NCI-H82 treated with DMSO at 0.1 percent for 48 hours (cell line): ENCODE measurements around the gene DRC7.

Experiments
- DNase-seq: peaks from one replicate; lab custom pipeline; 2025; ENCODE audit not compliant: unreplicated experiment; lab: John Stamatoyannopoulos, UW

DRC7 gene

DNA sequence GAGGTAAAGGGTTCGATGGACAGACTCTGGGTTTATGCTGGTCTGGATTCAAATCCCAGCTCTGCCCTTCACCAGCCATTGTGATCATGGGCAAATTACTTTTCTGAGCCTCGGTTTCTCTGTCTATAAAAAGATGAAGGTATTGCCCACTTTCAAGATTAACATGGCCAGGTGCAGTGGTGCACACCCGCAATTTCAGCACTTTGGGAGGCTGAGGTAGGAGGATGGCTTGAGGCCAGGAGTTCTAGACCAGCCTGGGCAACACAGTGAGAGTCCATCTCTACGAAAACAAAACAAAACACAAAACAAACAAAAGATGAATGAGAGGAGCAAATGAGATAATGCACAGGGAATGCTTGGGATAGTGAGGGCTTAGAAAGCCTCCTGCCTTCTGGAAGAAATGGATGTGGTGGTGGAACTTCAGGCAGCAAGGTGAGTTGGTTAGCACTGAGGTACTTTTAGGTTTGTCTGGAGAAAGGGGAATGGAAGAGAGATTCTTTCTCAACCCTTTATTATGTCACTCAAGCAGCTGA, 18.0 kb upstream of the DRC7 start:
- DNase-seq = no peak

DNA sequence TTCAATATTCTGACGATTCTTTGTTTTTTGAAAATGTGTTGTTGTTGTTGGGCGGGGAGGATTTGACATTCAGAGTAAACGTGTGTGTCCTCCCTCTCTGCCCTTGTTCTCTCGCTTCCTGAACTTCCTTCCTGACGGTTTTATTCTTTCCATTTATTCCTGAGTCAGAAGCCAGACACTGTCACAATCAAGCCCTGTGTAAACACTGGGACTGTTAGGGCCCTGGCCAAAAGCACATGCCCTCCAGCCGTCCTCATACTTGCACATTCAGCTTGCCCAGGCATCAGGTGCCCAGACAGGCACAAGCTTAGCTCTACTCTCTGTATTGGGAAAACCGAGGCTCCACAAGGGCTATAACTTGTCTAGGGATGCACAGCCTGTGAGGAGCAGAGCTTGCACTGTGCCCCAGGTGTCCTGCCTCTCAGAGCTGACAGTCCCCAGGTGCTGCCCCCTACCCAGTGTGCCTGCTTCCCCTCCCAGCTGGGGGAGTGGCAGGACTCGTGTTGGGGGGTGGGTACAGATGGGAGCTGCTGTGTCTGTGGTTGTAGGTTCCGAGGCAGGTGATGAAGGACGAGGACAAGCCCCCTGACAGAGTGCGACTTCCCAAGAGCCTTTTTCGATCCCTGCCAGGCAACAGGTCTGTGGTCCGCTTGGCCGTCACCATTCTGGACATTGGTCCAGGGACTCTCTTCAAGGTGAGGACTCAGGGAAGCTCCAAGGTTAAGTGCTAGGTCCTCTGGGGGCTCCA, 16.8 kb upstream of the DRC7 start:
- DNase-seq = no peak

DNA sequence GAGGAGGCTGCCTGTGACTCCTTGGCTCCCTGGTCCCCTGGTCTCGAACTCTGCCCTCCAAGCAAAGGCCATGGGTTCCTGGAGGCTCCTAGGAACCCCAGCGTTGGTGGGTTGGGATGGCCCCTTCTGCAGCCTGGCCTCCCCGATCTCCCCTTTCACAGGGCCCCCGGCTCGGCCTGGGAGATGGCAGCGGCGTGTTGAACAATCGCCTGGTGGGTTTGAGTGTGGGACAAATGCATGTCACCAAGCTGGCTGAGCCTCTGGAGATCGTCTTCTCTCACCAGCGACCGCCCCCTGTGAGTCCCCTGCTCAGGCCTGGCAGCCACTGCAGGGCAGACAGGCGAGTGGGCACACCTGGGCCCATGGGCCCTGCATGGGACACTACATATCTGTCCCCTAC, 15.6 kb upstream of the DRC7 start:
- DNase-seq = no peak

DNA sequence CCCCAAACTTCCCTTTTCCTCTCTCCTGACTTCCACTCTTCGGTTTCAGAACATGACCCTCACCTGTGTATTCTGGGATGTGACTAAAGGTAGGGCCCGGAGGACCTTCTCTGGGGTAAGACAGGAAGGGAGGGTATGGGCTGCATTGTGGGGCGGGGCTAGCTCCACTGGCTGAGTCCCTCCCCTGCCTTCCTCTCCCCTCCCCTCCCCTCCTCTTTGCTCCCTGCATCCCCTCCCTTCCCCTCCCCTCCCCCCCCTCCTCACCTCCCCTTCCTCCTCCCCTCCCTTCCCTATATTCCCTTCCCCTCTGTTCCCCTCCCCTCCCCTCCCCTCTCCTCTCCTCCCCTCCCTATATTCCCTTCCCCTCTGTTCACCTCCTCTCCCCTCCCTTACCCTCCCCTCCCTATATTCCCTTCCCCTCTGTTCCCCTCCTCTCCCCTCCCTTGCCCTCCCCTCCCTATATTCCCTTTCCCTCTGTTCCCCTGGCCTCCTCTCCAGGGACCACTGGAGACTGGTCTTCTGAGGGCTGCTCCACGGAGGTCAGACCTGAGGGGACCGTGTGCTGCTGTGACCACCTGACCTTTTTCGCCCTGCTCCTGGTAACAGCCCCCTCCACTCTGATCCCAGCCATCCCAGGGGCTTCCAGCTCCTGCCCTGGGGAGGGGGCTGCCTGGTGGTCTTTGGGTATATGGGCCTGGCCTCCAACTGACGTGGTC, 14.7 kb upstream of the DRC7 start:
- no peak for DNase-seq

GRCh38 chr16:57680842-57681375, 13.7 kb upstream of the DRC7 start:
- DNase-seq = no peak

DNA sequence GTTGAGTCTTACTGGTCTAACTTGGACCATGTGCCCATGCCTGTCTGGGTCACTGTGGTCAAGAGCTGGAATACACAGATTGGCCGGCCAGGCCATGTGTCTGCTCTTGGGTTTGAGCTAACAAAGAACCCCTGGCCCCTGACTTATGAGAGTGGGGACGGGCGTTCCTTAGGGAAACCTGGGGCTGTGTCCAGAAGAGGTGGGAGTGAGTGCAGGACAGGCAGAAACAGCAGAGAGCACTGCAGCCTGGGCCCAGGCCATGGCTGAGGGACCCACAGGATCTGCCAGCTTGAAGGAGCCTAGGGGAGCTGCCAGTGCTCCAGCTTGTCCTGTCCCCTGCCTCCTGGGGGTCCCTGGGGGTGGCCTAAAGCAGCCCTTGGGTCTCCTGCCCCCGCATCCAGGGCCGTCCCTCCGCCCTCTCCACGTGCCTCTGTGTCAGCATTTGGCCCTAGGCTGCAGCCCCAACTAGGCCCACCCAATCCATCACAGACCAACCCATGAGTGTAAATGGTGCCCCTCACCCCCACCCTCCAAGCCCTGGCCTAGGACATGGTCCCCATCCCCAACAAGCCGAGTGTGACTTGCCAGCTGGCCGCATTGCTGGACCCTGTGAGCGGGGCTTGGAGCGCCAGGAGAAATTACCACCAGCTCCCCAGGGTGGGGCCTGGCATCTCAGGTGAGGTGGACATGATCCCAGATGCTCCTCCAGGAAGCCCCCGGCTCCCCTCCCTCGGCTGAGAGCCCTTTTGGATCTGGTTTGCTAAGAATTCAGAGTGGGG, 12.5 kb upstream of the DRC7 start:
- no peak for DNase-seq

DNA sequence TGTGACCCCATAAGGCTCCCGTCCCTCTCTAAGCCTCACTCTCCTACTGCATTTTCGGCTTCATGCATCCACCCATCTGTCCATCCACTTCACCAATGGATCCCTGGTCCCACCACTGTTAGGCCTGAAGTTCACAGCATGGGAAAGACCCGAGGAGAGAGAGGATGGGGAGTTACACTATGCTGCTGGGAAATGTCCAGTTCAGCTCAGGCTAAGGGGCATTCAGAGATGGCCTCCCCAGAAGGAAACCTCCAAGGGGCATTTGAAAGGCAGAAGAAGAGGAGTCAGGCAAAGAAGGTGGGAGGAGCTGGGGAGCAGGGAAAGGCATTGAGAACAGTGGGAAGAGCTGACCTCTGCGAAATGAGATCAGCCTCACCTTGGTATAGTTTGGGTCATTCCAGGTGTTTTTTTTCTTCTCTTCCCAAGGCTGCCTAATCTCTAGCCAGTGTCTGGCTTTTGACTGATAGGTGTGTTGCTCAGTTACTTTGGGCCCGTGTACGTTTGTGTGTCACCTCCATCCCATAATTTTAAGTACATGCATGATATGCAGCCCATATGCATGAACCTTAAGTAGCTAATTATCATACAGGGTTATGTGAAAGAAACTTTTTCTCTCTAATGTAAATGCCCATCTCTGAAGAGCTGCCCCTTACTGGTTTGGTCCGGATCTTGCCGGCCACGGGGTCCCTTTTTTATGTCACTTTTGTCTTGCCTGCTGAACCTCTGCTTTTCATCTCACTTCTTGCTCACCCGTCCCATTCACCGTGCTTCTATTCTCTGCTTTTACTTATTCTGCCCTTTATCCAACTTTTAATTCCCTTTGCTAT, 11.6 kb upstream of the DRC7 start:
- no peak for DNase-seq

- DNase-seq = no peak
These were observed 10.7 kb upstream of the DRC7 start for GRCh38 chr16:57683636-57684545.

DNA sequence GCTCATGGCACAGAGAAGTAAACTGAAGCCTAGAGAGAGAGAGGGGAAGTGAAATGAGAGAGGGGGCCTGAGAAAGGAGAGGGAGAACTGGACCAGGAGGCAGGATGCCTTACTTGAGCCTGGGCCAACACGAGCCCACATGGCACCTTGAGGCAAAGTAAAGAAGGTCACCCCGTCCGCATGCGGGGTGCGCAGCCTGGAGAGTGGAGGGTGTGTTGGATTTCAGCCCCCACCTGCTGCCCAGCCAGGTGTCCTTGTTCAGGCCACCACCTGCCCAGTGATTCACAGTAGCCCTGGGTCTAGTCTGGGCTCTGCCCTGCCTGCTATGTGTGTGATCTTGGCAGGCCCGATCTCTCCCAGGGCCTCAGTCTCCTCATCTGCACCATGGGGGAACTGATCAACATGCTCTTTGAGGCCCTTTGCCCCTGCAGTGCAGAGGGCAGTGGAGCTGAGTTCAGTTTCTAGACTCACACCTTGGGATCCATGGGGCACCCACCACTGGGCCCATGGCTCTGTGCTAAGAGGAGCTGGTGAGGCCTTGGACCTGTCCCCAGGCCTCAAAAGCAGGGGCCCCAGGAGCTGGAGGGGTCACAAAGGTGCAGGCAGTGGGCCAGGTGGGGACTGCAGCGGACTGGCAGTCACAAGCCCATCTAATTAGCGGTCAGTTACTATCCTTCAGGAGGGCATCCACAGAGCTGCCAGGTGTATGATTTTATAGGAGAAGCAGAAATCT, 9.8 kb upstream of the DRC7 start:
- DNase-seq = no peak

DNA sequence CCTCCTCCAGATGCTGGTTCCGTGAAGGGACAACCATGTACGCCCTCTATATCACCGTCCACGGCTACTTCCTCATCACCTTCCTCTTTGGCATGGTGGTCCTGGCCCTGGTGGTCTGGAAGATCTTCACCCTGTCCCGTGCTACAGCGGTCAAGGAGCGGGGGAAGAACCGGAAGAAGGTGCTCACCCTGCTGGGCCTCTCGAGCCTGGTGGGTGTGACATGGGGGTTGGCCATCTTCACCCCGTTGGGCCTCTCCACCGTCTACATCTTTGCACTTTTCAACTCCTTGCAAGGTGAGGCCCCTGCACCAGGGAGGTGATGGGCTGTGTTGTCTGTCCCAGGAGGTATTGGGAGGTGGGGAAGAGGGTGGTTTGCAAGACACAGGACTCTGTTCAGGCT, 9.0 kb upstream of the DRC7 start:
- no peak for DNase-seq

- DNase-seq = no peak
These were observed 8.0 kb upstream of the DRC7 start for GRCh38 chr16:57686577-57686976.

DNA sequence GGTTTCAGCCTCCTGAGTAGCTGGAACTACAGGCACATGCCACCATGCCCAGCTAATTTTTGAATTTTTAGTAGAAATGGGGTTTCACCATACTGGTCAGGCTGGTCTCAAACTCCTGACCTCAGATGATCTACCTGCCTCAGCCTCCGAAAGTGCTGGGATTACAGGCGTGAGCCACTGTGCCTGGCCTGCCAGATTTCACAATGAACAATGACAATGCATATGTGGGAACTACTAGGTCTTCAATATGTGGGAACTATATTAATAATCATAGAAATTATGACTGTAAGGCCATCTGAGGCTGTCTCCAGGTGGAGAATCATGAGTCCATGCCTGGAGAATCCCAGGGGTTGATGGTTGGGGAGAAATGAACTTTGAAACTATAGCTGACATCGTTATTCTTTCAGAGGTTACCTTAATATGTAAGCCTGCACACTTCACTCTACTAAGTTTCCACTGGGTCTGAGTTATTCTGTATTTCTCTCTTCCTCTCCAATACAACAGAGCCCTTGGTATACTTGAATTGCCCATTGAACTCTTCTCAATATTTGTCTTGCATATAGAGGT, 7.2 kb upstream of the DRC7 start:
- no peak for DNase-seq

- no peak for DNase-seq
These were observed 6.1 kb upstream of the DRC7 start for GRCh38 chr16:57688487-57688986.

GRCh38 chr16:57688987-57689761, 5.4 kb upstream of the DRC7 start:
- DNase-seq = no peak

DNA sequence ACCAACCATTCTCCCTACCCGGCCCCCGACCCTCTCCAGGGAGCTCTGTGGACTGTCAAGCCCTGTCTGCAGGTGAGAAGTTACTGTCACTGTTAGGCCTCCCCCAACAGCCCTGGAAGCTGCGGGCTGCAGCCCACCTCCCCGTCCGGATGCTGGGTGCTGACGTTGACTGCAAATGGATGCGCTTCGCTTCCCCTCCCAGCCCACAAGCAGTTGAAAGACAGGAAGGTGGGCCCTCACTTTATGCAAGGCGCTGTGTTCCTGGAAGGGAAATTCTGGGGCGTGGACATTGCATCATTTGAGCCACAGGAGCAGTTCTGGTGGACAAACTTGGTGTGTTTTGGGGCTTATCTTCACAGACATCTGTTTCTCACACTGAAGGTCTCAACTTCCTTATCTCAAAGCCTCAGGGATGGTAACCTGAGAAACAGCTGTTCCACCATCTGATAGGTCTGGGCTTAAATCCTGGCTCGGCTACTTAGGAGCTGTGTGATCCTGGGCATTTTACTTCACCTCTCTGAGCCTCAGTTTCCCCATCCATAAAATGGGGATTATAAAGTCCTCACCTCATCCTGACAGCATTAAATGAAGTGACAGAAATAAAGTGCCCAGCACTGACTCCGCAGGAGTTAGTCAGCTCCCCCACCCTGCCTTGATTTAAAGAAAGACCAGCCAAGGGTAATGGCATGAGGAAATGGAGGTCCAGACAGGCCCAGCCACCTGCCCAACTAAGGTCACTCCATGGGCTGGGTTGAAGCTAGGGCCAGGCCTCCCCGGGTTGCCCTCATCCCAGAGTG, 4.6 kb upstream of the DRC7 start:
- DNase-seq = no peak

GRCh38 chr16:57690782-57691471, 3.7 kb upstream of the DRC7 start:
- DNase-seq = no peak
